EH (cell line): ENCODE results near the gene PIEZO1.
"Not testable (repeated sequence)": the region's sequence is repeated elsewhere in the genome, so short reads cannot be mapped to it uniquely, and the experiment has no call there.

Experiments
- DNase-seq: peaks from one replicate; pipeline ENCODE4 v3.0.0-alpha.2; 2015; ENCODE audit warnings: low read depth

Gene PIEZO1

GRCh38 chr16:88672776-88673175, 112.2 kb downstream of the PIEZO1 start:
- no peak for DNase-seq

- no peak for DNase-seq
Measured at GRCh38 chr16:88671806-88672205, 113.2 kb downstream of the PIEZO1 start.

- no peak for DNase-seq
Measured at GRCh38 chr16:88669980-88670379, 115.0 kb downstream of the PIEZO1 start.

- not testable (repeated sequence) for DNase-seq
Measured at GRCh38 chr16:88669493-88669892, 115.5 kb downstream of the PIEZO1 start.

GRCh38 chr16:88667461-88667860, 117.6 kb downstream of the PIEZO1 start:
- DNase-seq, result no peak

GRCh38 chr16:88665570-88665969, 119.5 kb downstream of the PIEZO1 start:
- DNase-seq, result no peak
